GM19025 (cell line): ENCODE measurements around the gene CMIP.

Experiments
- ATAC-seq: cut with Tn5 transposase; IDR thresholded peaks from one replicate; pipeline ENCODE4 v1.9.1; 2021; ENCODE audit warnings: mild to moderate bottlenecking, low read depth, moderate library complexity; ENCODE audit not compliant: unreplicated experiment

The CMIP gene

DNA sequence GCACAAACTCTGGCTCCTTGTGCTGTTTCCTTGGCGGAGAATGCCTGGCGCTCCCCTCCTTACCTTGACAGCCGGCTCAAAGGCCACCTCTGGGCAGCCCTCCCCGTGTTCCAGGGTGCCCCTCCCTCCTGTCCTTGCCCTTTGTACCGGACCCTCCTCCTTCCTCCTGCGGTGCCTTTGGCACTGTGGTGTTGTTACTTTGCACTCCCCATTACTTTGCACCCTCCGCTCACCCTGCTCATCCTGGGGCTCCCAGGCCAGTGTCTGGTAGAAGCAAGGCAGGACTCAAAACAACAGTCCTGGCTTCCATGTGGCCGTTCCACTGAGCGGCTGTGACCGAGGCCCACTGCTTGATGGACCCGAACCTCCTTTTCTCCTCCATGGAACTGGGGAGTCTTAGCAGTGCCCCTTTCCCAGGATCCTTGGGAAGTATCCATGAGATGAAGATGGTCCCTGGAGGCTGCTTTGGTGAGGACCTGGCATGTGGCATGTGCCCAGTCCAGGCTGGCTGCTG lies 147.8 kb downstream of the CMIP start:
- ATAC-seq = no peak

- no peak for ATAC-seq
Measured at GRCh38 chr16:81593481-81593880, 148.9 kb downstream of the CMIP start.

- no peak for ATAC-seq
Measured at GRCh38 chr16:81595629-81596292, 151.2 kb downstream of the CMIP start.

GRCh38 chr16:81597079-81597658 lies 152.6 kb downstream of the CMIP start:
- no peak for ATAC-seq

GRCh38 chr16:81598083-81598482 lies 153.5 kb downstream of the CMIP start:
- no peak for ATAC-seq

DNA sequence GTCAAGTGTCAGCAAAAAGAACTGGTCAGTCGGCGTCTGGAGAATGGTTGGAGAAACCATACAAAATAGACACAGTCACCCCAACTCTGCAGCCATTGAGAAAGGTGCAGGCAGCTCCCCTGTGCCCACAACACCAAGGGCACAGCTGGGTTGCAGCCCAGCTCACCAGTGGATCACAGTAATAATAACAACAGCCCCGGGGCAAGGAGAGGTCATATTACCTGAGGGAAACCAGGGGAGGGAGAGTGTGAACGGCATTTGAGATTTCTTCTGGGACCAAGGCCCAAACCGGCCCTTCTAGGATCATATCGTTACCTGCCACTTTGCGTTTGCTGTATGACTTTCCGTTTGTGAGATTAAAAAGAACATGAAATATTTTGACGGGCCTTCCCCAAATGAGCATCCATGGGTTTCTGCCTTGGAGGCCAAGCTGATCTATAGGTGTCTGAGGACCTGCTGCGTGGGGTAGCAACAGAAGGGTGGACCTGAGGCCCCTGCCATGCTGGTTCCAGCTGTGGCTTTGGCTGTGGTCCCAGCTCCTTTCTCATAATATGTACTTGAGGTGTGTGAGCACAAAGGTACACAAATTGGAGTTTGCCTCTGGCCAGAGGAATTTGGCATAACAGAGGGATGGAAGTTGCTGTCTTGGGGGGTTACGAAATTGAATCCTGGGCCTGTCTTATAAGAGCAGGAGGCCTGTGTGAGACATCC lies 154.6 kb downstream of the CMIP start:
- ATAC-seq = no peak

DNA sequence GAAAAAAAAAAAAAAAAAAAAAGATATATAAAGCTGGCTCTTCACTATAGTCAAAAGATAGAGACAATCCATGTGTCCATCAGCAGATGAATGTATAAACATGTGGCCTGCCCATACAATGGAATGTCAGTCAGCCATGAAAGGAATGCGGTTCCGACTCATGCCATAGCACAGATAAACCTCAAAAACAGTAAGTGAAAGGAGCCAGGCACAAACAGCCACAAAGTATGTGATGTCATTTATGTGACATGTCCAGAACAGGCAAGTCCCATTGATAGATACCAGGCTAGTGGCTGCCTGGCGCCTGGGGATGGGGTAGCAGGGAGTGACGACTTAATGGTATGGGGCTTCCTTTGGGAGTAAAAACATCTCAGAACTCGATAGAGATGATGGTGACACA lies 155.7 kb downstream of the CMIP start:
- no peak for ATAC-seq

- no peak for ATAC-seq
Measured at GRCh38 chr16:81601008-81601428, 156.4 kb downstream of the CMIP start.

DNA sequence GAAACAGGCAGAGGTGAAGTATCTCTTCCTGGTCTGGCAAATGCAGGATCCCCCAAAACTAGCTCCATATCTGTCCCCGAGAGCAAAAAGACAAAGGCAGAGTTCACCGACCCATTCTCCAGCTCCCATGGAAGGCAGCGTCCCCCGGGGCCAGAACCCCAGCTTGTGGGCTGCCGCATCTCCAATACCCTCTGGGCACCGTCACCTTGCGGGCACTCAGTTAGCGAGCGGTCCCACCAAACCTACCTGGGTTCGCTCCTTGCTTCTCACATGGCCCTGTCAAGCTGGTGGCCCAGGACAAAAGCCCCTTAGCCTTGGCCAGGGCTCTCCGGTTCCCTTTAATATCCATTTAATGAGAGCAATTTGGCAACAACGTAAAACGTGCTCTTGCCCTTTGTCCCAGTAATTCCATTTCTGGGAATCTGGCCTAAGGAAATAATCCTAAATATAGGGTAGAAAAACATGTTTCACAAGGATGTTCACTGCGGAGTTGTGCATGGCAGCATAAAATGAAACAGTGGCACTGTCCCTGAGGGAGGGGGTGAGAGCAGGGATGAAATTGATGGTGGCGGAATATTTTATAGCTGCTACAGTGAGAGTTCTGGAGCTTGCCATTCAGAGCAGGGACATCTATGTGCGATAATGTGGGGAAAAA lies 157.1 kb downstream of the CMIP start:
- ATAC-seq = no peak

DNA sequence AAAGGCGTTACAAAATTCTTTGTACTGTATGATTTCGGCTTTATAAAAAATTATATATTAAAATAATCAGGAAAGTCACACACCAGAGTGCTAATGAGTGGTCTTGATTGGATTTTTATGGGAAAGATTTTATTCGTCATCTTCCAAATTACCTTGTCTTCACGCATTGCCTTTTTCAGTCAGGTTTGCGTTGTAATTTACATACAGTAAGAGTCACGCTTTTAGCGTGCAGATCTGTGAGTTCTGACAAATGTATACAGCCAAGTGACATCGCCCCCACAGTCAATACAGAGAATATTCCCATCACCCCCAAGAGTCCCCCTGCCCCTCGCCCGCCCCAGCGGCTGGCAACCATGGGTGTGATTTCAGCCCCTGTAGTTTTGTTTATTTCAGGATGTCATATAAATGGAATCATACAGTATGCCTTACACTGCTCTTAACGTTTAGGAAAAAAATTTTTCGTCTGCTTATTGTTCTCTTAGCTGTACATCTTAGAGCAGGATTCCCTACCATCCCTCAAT lies 157.7 kb downstream of the CMIP start:
- no peak for ATAC-seq

- ATAC-seq = no peak
Measured at GRCh38 chr16:81602792-81603191, 158.2 kb downstream of the CMIP start.

DNA sequence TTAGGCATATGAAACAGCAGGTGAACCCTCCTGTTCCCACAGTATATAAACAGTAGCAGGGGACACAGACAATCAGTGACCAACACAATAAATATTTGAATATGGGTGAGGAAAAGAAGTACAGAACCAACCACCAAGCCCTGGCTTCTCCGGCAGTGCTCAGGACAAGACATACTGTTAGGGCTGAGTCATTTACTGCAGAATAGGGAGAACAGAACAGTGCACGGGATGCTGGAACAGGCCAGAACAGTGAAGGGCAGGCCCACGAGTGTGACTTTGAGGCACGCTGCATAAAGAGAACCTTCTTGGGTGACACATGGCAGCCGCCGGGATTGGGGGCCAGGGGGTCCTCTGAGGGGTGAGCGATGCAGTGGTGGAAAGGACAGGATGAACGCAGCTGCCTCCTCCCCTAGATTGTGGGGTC lies 160.4 kb downstream of the CMIP start:
- ATAC-seq = no peak

GRCh38 chr16:81606039-81606438 lies 161.4 kb downstream of the CMIP start:
- ATAC-seq = no peak

GRCh38 chr16:81607006-81607405 lies 162.4 kb downstream of the CMIP start:
- no peak for ATAC-seq

DNA sequence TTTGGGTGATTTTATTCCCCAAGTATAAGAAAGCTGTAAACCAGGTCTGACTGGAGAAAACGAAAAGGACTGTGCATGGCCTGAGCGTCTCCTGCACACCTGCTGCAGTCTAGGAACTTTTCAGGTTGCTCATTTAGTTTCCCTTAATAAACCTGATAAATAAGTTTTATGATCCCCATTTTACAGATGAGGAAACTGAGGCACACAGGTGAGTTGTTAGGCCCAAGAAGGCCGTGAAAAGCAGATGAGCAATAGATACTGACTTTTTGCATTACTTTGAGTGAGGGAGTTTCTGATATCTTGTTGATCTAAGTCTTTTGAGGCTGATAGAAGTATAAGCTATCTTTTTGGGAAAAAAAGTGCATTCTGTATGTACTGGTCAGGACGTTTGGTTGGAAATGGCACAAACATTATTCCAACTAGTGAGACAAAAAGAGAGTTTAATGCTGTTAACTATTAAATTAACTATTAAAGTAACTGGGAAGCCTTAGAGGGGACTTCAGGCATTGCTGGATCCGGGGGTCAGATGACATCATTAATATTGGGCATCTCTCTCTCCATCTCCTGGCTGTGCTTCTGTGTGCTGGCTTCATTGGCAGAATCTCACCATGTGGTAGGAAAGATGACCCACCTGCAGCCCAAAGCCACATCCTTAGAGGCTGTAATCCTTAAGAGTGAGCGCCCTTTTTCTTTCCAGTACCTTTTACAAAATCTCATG lies 163.4 kb downstream of the CMIP start:
- ATAC-seq = no peak

DNA sequence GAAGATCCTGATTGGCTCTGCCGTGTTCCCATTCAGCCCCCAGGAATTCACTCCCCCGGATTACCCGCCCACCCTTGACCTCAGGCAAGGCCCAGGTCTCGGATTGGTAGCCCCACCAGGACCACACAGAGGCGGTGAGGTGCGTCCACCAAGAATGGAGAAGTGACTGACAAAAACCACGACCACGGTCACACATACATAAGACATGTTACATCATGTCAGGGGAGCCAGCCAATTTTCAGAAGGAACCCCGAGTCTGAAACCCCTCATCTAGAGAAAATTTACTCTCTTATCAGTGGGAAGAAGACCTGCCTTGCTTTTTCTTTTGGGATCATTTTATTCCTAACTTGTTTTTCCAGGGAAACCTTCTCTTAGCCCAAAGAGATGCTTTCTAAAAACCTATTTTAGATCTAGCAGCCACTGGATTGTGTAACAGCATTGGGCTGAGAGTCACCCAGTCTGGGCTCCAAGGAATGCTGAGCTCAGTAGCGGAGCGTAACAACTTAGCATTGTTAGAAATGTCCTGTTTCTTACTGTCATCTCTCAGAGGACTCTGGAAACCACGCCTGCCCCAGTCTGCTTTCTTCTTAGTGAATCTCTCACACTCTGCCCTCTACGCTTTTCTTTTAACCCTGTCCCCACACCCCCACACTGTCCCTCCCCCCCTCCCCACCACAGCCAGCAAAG lies 164.1 kb downstream of the CMIP start:
- no peak for ATAC-seq

- ATAC-seq = no peak
Measured at GRCh38 chr16:81609323-81609892, 164.8 kb downstream of the CMIP start.

- no peak for ATAC-seq
Measured at GRCh38 chr16:81610144-81610842, 165.7 kb downstream of the CMIP start.

DNA sequence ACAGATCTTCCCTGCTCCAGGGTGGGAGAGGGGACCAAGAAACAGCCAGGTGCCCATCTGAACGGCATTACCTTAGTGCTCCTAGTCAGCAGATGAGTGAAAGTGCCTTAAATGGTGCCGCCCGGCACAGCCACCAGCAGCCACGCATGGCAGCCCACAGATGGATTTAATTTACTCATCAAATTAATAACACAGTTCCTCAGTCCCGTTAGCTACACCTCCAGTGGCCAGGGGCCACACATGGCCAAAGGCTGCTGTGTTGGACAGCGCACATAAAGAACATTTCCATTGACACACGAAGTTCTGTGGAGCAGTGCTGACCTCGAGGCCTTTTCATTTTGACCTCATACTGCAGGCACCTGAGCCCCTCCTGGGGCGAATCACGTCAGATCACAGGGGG lies 166.3 kb downstream of the CMIP start:
- ATAC-seq = no peak
